ENCODE measurements around the gene TMEM62.

The TMEM62 gene

GRCh38 chr15:43199945-43200488 is 66.6 kb downstream of the TMEM62 start:
- H4K20me1 ChIP-seq (ENCODE audit: insufficient read depth, low read length) = no peaks in the 10 kb centered on the region
- no peak overlapping the region for H2AFZ ChIP-seq (ENCODE audit: low read depth, low read length)
- no peak overlapping the region for H3K4me3 ChIP-seq (ENCODE audit: low read length)
- peaks cover 6% of the 10 kb centered on the region for H3K36me3 ChIP-seq (replicated peaks; ENCODE audit: low read depth, low read length)
- no peaks in the 10 kb centered on the region for H3K9me3 ChIP-seq (ENCODE audit: insufficient read depth, low read length)
- H3K27ac ChIP-seq (ENCODE audit: low read length) = no peak overlapping the region
- H3K79me2 ChIP-seq (ENCODE audit: low read length) = no peaks in the 10 kb centered on the region
- peaks cover 3% of the 10 kb centered on the region; the same call in 1 of the 2 replicates for H3K4me1 ChIP-seq (ENCODE audit: low read length)
- H3K27me3 ChIP-seq (ENCODE audit: low read depth, low read length) = no peaks in the 10 kb centered on the region
- no peak for TF ChIP-seq EZH2phosphoT487 (IDR thresholded peaks at IDR 0.05; ENCODE audit: low read depth)
- no peak for TF ChIP-seq CTCF (IDR thresholded peaks at IDR 0.05; ENCODE audit: low read depth, low read length)
- no peak overlapping the region for H3K9ac ChIP-seq (ENCODE audit: low read length)
- no peak overlapping the region for H3K4me2 ChIP-seq (ENCODE audit: low read length)

GRCh38 chr15:43204016-43204901 is 70.9 kb downstream of the TMEM62 start:
- Histone ChIP-seq H3K9ac (ENCODE audit: low read length) (no peak overlapping the region), H3K9me3 (ENCODE audit: insufficient read depth, low read length) (no peaks in the 10 kb centered on the region), H3K4me3 (ENCODE audit: low read length) (no peak overlapping the region), H3K4me1 (ENCODE audit: low read length) (peaks cover 3% of the 10 kb centered on the region; the same call in 1 of the 2 replicates), H3K79me2 (ENCODE audit: low read length) (no peaks in the 10 kb centered on the region), H4K20me1 (ENCODE audit: insufficient read depth, low read length) (no peaks in the 10 kb centered on the region), H3K27ac (ENCODE audit: low read length) (no peak overlapping the region), H3K4me2 (ENCODE audit: low read length) (peak overlapping the region; percentile 48), H3K36me3 (replicated peaks; ENCODE audit: low read depth, low read length) (no peaks in the 10 kb centered on the region), H3K27me3 (ENCODE audit: low read depth, low read length) (peaks cover 10% of the 10 kb centered on the region; the same call in 1 of the 2 replicates), H2AFZ (ENCODE audit: low read depth, low read length) (peak overlapping the region; percentile 60; the same call in 1 of the 2 replicates)
- TF ChIP-seq CTCF (IDR thresholded peaks at IDR 0.05; ENCODE audit: low read depth, low read length) = peak; percentile 90
- no peak for TF ChIP-seq EZH2phosphoT487 (IDR thresholded peaks at IDR 0.05; ENCODE audit: low read depth)

- TF ChIP-seq EZH2phosphoT487 (IDR thresholded peaks at IDR 0.05; ENCODE audit: low read depth) (no peak), CTCF (IDR thresholded peaks at IDR 0.05; ENCODE audit: low read depth, low read length) (no peak)
- no peaks in the 10 kb centered on the region for H3K36me3 ChIP-seq (replicated peaks; ENCODE audit: low read depth, low read length)
- H3K4me1 ChIP-seq (ENCODE audit: low read length) = peaks cover 3% of the 10 kb centered on the region; the same call in 1 of the 2 replicates
- H3K79me2 ChIP-seq (ENCODE audit: low read length) = no peaks in the 10 kb centered on the region
- H3K27ac ChIP-seq (ENCODE audit: low read length) = no peak overlapping the region
- no peak overlapping the region for H3K9ac ChIP-seq (ENCODE audit: low read length)
- H3K4me3 ChIP-seq (ENCODE audit: low read length) = no peak overlapping the region
- no peak overlapping the region for H3K4me2 ChIP-seq (ENCODE audit: low read length)
- H3K27me3 ChIP-seq (ENCODE audit: low read depth, low read length) = peaks cover 10% of the 10 kb centered on the region; the same call in 1 of the 2 replicates
- H3K9me3 ChIP-seq (ENCODE audit: insufficient read depth, low read length) = no peaks in the 10 kb centered on the region
- no peak overlapping the region for H2AFZ ChIP-seq (ENCODE audit: low read depth, low read length)
- H4K20me1 ChIP-seq (ENCODE audit: insufficient read depth, low read length) = no peaks in the 10 kb centered on the region
These were observed 72.7 kb downstream of the TMEM62 start for GRCh38 chr15:43206054-43206453.

- H3K4me1 ChIP-seq (ENCODE audit: low read length) = peaks cover 3% of the 10 kb centered on the region; the same call in 1 of the 2 replicates
- peaks cover 10% of the 10 kb centered on the region; the same call in 1 of the 2 replicates for H3K27me3 ChIP-seq (ENCODE audit: low read depth, low read length)
- H3K36me3 ChIP-seq (replicated peaks; ENCODE audit: low read depth, low read length) = no peaks in the 10 kb centered on the region
- no peak overlapping the region for H3K9ac ChIP-seq (ENCODE audit: low read length)
- no peaks in the 10 kb centered on the region for H3K9me3 ChIP-seq (ENCODE audit: insufficient read depth, low read length)
- TF ChIP-seq CTCF (IDR thresholded peaks at IDR 0.05; ENCODE audit: low read depth, low read length) = no peak
- TF ChIP-seq EZH2phosphoT487 (IDR thresholded peaks at IDR 0.05; ENCODE audit: low read depth) = no peak
- H2AFZ ChIP-seq (ENCODE audit: low read depth, low read length) = no peak overlapping the region
- no peak overlapping the region for H3K27ac ChIP-seq (ENCODE audit: low read length)
- no peak overlapping the region for H3K4me2 ChIP-seq (ENCODE audit: low read length)
- H3K4me3 ChIP-seq (ENCODE audit: low read length) = no peak overlapping the region
- no peaks in the 10 kb centered on the region for H3K79me2 ChIP-seq (ENCODE audit: low read length)
- no peaks in the 10 kb centered on the region for H4K20me1 ChIP-seq (ENCODE audit: insufficient read depth, low read length)
These were observed 73.6 kb downstream of the TMEM62 start for GRCh38 chr15:43207024-43207423.

All from OCI-LY3 (cell line).